SJCRH30 (cell line): ENCODE results near the gene CRTC2. TPM values are rescaled to one million over a fixed set of nuclear protein-coding genes. Genes with fewer than 3 reads are reported as not detected.

Experiments used
- DNase-seq, 2 experiments: peaks; one replicate each; pipeline ENCODE4 v3.0.0-alpha.2; 2015 to 2020
- H3K27ac ChIP-seq: fragments of 250-450 bp; sonication (Bioruptor Pico); 2 replicates; pipeline ENCODE4 v1.5.1; 2020; ENCODE audit warnings: mild to moderate bottlenecking, moderate library complexity
- H3K27me3 ChIP-seq: fragments of 250-450 bp; sonication (Bioruptor Pico); 2 replicates; pipeline ENCODE4 v1.5.1; 2020; ENCODE audit warnings: mild to moderate bottlenecking, moderate library complexity
- H3K36me3 ChIP-seq: fragments of 250-450 bp; sonication (Bioruptor Pico); 2 replicates; pipeline ENCODE4 v1.5.1; 2020; ENCODE audit warnings: mild to moderate bottlenecking, moderate library complexity
- H3K4me1 ChIP-seq: fragments of 250-450 bp; sonication (Bioruptor Pico); 2 replicates; pipeline ENCODE4 v1.5.1; 2020; ENCODE audit warnings: mild to moderate bottlenecking, moderate library complexity
- H3K4me3 ChIP-seq: fragments of 250-450 bp; sonication (Bioruptor Pico); 2 replicates; pipeline ENCODE4 v1.5.1; 2020; ENCODE audit warnings: mild to moderate bottlenecking, moderate library complexity
- H3K9me3 ChIP-seq: fragments of 250-450 bp; sonication (Bioruptor Pico); replicated peaks from 2 replicates; pipeline ENCODE4 v1.5.1; 2020; ENCODE audit warnings: mild to moderate bottlenecking, moderate library complexity
- total RNA-seq: library from RNA; depleted of rRNA; stranded (reverse); fragments of >200 nt; shearing (Covaris generic); gene quantifications from 2 replicates; pipeline ENCODE4 v1.2.3, GENCODE V29; 2014

The CRTC2 gene
- total RNA-seq, 1 experiment from 2014 or later = 13.4 TPM

DNA sequence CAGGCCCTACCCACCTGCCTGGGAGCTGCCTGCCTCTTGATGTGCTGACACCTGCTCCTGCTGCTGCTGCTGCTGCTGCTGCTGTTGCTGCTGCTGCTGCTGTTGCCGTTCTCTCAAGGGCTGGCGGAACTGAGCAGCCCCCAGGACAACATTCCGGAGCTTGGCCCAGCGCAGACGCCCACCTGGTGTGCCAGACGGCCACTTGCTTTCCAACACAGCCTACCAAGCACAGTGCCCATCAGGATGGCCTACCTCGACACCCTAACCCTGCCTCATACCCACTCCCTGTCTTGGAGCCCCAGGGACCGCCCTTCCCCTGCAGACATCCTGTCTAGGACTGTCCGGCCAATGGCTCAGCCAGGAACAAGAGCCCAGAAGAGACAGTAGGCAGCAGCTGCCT, 23.7 kb downstream of the CRTC2 start:
- Histone ChIP-seq H3K4me1 (no peaks in the 10 kb centered on the region), H3K9me3 (no peaks in the 10 kb centered on the region), H3K27me3 (no peaks in the 10 kb centered on the region), H3K27ac (no peak overlapping the region), H3K4me3 (no peak overlapping the region), H3K36me3 (peaks cover 16% of the 10 kb centered on the region)
- DNase-seq = no peak

DNA sequence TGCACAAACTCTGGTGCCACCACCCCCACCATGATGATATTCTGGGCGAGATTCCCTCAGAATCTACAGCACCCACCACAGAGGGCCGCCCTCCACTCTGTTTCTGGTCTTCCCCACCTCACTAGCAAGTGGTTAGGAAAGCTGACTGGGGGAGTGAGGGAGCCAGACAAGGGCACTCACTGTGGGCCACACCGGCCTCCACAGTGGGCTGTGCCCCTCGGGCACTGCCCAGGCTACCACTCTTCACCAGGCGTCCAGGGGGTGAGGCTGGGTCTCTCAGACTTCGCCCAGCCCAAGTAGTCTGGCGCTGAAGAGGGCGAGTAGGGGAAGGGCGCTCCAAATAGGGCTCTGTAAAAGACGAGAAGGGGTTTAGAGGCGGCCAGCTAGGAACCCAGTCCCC, 24.5 kb downstream of the CRTC2 start:
- DNase-seq = no peak
- Histone ChIP-seq H3K4me3 (no peak overlapping the region), H3K9me3 (no peaks in the 10 kb centered on the region), H3K27ac (no peak overlapping the region), H3K36me3 (peaks cover 16% of the 10 kb centered on the region), H3K4me1 (no peaks in the 10 kb centered on the region), H3K27me3 (no peaks in the 10 kb centered on the region)

DNA sequence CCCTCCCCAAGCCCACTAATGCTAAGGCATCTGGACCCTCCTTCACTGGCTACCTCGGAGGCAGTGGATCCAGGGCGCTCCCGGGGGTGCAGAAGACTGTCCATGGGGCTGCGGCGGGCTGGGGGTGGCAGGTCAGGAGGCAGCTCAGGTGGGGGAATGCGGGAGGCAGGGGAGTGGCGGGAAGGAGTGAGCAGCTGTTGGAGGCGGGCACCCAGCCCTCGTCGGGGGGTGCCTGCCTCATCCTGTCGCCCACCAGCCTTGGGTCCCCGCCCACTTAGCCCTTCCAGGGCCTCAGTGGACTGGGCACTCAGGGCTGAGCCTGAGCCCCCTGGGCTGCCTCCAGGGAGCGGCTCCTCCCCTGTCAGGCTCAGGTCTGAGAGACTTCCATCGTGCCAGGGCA, 25.0 kb downstream of the CRTC2 start:
- no peak overlapping the region for H3K27ac ChIP-seq
- H3K27me3 ChIP-seq = no peaks in the 10 kb centered on the region
- no peaks in the 10 kb centered on the region for H3K9me3 ChIP-seq
- no peaks in the 10 kb centered on the region for H3K4me1 ChIP-seq
- no peak overlapping the region for H3K4me3 ChIP-seq
- H3K36me3 ChIP-seq = peaks cover 16% of the 10 kb centered on the region
- no peak for DNase-seq

DNA sequence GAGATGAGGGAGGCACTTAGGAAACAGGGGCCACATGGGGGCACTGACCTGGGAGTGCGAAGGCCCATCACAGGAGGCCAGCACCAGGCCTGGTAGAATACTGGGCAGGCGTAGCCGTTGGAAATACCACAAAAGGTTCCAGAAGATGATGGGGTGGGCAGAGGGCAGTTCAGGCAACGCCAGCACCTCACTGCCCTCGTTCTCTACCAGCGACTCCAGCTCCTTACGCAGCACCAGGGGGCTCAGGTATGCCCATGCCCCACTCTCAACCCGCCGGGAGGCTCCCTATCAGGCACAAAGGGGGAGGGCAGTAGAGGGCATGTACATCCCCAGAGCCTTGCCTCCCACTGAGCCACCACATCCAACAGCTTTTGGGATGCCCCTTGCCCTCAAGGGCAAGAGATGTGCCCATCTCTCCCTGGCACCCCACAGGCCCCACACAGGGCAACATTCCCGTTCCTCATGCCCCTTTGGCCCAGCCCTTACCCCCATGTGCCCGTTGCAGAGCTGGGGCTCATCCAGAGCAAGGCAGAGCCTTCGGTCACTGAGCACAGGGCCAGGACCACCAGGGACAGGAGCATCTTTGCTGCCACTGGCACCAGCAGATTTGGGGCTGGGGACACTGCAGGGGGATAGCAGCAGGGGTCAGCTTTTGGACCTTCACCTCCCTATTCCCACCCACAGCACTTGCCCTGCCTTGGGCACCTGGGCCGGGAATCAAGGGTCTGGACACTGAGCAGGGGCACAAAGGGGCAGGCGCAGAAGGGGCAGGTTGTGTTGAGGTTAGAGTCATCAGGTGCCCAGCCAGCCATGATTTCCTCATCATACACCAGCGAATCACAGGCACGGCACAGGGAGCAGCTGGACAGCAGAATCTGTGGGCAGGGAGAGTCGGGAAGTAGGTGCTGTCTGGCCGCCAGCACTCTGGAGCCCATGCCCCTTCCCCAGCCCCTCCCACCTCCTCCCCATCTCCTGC, 26.0 kb downstream of the CRTC2 start:
- Histone ChIP-seq H3K36me3 (peaks cover 9% of the 10 kb centered on the region), H3K27me3 (no peaks in the 10 kb centered on the region), H3K4me1 (no peaks in the 10 kb centered on the region), H3K4me3 (no peak overlapping the region), H3K9me3 (no peaks in the 10 kb centered on the region), H3K27ac (no peak overlapping the region)
- no peak for DNase-seq

GRCh38 chr1:153929981-153930948, 28.1 kb downstream of the CRTC2 start:
- no peak for DNase-seq
- H3K27ac ChIP-seq = no peak overlapping the region
- H3K4me3 ChIP-seq = no peak overlapping the region
- H3K9me3 ChIP-seq = no peaks in the 10 kb centered on the region
- no peaks in the 10 kb centered on the region; the same call in 1 of the 2 replicates for H3K36me3 ChIP-seq
- H3K4me1 ChIP-seq = no peaks in the 10 kb centered on the region
- H3K27me3 ChIP-seq = no peaks in the 10 kb centered on the region

- no peak for DNase-seq
- Histone ChIP-seq H3K9me3 (no peaks in the 10 kb centered on the region), H3K4me1 (no peaks in the 10 kb centered on the region), H3K27ac (no peak overlapping the region), H3K36me3 (no peaks in the 10 kb centered on the region; the same call in 1 of the 2 replicates), H3K4me3 (no peak overlapping the region), H3K27me3 (no peaks in the 10 kb centered on the region)
These were observed 29.0 kb downstream of the CRTC2 start for GRCh38 chr1:153929426-153929825.

DNA sequence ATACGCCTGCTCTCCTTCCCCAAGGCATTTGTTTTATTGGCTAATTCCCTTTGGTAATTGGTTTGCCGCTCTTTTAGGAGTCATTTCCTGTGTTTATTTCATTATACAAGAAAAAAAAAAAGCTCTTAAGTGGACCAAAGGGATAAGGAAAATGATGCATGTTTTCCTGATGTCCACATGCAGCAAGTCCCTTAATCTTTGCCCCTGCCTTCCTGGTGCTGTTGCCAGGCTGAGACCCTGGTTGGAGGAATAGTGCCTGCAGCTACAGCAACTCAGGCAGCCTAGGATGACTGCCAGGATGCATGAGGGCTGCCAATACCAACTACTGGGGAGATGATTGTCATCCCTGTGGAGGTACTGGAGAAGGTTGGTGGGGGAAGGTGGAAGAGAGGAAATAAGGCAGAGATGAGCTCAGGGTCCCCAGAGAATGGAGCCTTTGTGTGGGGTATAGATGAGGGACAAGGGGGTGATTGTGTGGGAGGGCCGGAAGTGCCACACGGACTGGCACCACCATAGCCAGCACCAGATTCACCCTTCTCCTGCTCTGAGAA, 29.5 kb downstream of the CRTC2 start:
- H3K4me3 ChIP-seq = no peak overlapping the region
- no peaks in the 10 kb centered on the region for H3K9me3 ChIP-seq
- H3K27ac ChIP-seq = no peak overlapping the region
- no peaks in the 10 kb centered on the region; the same call in 1 of the 2 replicates for H3K36me3 ChIP-seq
- peaks cover under 1% of the 10 kb centered on the region; the same call in 1 of the 2 replicates for H3K4me1 ChIP-seq
- DNase-seq = no peak
- no peaks in the 10 kb centered on the region for H3K27me3 ChIP-seq

GRCh38 chr1:153928245-153928644, 30.2 kb downstream of the CRTC2 start:
- no peak overlapping the region for H3K27ac ChIP-seq
- DNase-seq = no peak
- H3K27me3 ChIP-seq = no peaks in the 10 kb centered on the region
- no peak overlapping the region for H3K4me3 ChIP-seq
- peaks cover 2% of the 10 kb centered on the region; the same call in 1 of the 2 replicates for H3K4me1 ChIP-seq
- no peaks in the 10 kb centered on the region; the same call in 1 of the 2 replicates for H3K36me3 ChIP-seq
- H3K9me3 ChIP-seq = no peaks in the 10 kb centered on the region

DNA sequence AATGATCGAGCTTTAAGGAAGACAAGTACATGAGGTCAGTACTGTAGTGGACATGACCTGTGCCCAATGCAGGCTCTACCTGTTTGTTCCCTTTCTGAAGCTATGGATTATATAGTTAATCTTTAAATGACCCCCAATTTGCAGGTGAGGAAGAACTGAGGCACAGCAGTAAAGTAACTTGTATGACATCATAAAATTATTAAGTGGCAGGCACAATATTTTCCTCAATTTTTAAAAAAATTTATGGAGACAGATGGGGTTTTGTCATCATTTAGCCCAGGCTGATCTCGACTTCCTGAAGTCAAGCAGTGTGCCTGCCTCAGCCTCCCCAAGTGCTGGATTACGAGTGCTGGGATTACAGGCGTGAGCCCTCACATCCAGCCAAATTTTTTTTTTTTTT, 32.0 kb downstream of the CRTC2 start:
- H3K27me3 ChIP-seq = no peaks in the 10 kb centered on the region
- no peak overlapping the region for H3K4me3 ChIP-seq
- peaks cover 2% of the 10 kb centered on the region; the same call in 1 of the 2 replicates for H3K4me1 ChIP-seq
- no peak overlapping the region for H3K27ac ChIP-seq
- DNase-seq = no peak
- H3K36me3 ChIP-seq = no peaks in the 10 kb centered on the region
- H3K9me3 ChIP-seq = no peaks in the 10 kb centered on the region

DNA sequence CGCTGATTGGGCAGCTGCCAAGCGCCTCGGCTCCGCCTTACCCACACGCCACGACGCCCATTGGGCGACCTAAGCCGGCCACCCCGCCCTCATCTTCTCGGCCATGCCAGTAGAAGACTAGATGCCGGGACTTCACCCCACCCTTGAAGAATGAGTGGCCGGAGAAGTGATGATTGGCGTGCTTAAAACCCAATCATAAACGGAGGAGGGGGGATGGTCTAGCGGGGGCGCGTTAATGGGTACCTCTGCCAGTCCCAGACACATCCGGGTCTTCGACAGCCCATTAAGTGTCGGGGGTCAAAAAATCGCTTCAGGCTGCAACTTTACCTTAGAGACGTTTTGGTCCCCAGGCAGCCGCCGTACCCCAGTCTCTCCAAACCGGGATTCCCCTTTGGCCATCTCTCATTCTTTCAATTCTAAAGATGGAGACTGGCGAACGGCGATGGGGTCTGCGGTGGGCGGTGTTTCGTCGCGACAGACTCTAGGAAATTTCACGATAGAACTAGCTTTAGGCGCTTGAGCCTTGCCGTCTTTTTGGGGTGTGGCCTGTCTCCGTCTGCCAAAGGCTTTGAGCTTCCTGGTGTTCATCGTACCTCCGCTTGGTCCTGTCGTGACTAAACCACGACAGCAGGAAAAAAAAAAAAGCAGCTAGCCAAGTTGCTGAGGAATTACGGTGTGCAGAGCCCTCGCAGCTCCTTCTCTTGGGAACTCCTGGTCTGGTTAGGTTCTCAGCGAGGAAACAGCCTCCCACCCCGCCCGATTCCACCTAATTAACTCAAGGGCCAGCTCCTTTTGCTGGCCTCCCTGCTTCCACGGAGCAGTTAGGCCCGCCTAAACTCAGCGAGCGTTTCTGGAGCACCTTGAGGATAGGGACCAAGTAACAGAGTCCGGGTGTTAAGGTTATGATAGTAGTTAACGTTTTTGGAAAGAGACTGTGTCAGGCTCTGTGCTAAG, 35.2 kb downstream of the CRTC2 start, which contains the start of gene GATAD2B:
Gene GATAD2B, minus strand, starts transcription at position 1 of the 954 bp plus-strand sequence. CDS start 94,625 bp downstream, outside the sequence.
- H3K36me3 ChIP-seq = no peaks in the 10 kb centered on the region
- H3K9me3 ChIP-seq = no peaks in the 10 kb centered on the region
- peak within 1 kb of the TSS; percentile 66 for H3K4me3 ChIP-seq
- H3K4me1 ChIP-seq = peaks cover 13% of the 10 kb centered on the region
- DNase-seq = peak; percentile 100
- H3K27me3 ChIP-seq = no peaks in the 10 kb centered on the region
- H3K27ac ChIP-seq = peak within 1 kb of the TSS; percentile 37; the same call in 1 of the 2 replicates

DNA sequence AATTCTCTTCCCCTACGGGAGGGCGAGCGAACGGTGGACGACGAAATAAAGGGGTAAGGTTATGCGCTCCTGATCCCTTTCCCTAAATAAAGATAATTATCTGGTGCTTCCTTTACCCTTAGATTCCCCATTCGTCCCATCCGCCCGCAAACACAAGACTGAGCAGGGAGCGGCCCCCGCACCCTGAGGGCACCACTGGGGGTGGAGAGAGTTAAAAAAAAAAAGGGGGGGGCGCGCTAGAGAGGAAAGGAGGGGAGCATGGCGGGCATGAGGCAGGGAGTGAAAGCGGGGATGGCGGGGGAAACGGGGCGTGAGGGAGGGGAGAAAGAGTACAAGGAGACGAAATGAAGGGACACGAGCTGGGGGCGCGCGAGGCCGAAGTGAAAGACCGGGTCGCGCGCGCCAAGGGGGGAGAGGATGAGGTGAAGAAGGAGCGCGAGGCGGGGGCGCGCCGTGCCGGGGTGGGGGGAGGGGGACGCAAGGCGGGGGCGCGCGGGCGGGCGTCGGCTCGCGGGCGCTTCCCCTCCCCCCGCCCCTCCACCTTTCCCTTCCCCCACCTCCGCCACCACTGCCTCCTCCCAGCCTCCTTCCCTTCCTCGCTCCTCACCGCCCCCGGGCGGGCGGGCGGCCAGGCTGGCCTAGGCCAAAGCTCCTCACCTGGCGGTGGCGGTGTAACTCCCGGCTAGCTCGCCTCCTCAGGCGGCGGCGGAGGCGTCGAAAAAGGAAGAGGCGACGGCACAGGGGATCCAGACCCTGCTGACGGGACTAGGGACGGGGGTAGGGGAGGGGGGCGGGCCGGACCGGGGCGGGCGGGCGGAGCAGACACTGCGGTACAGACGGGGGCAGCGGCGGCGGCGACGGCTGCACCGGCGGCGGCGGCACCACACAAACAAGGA, 36.1 kb downstream of the CRTC2 start:
- Histone ChIP-seq H3K4me3 (peak overlapping the region; percentile 66), H3K36me3 (no peaks in the 10 kb centered on the region), H3K27me3 (no peaks in the 10 kb centered on the region), H3K9me3 (no peaks in the 10 kb centered on the region), H3K4me1 (peaks cover 13% of the 10 kb centered on the region), H3K27ac (peak overlapping the region; percentile 37; the same call in 1 of the 2 replicates)
- peak; percentile 62 to 68 for DNase-seq

- Histone ChIP-seq H3K4me1 (peaks cover 13% of the 10 kb centered on the region), H3K27me3 (no peaks in the 10 kb centered on the region), H3K36me3 (no peaks in the 10 kb centered on the region), H3K27ac (peak overlapping the region; percentile 37; the same call in 1 of the 2 replicates), H3K9me3 (no peaks in the 10 kb centered on the region), H3K4me3 (peak overlapping the region; percentile 66)
- DNase-seq = peak in 1 of 2 experiments; percentile 41
These were observed 36.7 kb downstream of the CRTC2 start for GRCh38 chr1:153921803-153922075.
